ENCODE results near the gene TBCEL.

TBCEL gene

GRCh38 chr11:121127809-121128208, 103.9 kb downstream of the TBCEL start:
- Histone ChIP-seq H4K8ac (ENCODE audit: low read length) (no peak overlapping the region), H3K4me1 (ENCODE audit: control insufficient read depth, insufficient read depth, low read depth, low read length) (no peaks in the 10 kb centered on the region), H3K79me1 (replicated peaks; ENCODE audit: low read length, poor library complexity, severe bottlenecking) (no peaks in the 10 kb centered on the region), H3K27ac (ENCODE audit: low read length, poor library complexity, severe bottlenecking) (no peak overlapping the region), H3K9me3 (ENCODE audit: control insufficient read depth, low read length) (peaks cover 14% of the 10 kb centered on the region), H4K91ac (ENCODE audit: low read length) (no peak overlapping the region), H3K18ac (ENCODE audit: low read depth in 1 of 2, low read length in 2 of 2) (no peak overlapping the region), H2AK5ac (ENCODE audit: low read length, severe bottlenecking) (no peak overlapping the region), H3K36me3 (ENCODE audit: control insufficient read depth in 1 of 2, insufficient read depth in 2 of 2, low read depth in 1 of 2, low read length in 2 of 2) (no peaks in the 10 kb centered on the region), H2BK15ac (ENCODE audit: low read depth, poor library complexity, severe bottlenecking) (no peak overlapping the region), H2BK120ac (ENCODE audit: low read depth, low read length) (no peak overlapping the region), H3K23ac (ENCODE audit: low read length in 2 of 2) (no peak overlapping the region), H3K4ac (ENCODE audit: low read depth in 1 of 2, low read length in 2 of 2) (no peak overlapping the region), H2BK12ac (ENCODE audit: low read length in 2 of 2) (no peak overlapping the region), H3K27me3 (ENCODE audit: control insufficient read depth in 1 of 2, insufficient read depth in 1 of 2, low read length in 2 of 2) (peaks cover 0 to 4% of the 10 kb centered on the region in 2 experiments), H3K14ac (ENCODE audit: low read length in 2 of 2) (no peak overlapping the region), H2AFZ (ENCODE audit: low read depth, low read length) (no peak overlapping the region), H3K4me3 (ENCODE audit: insufficient read depth in 1 of 2, low read depth in 1 of 2, low read length in 2 of 2) (no peak overlapping the region), H3K9ac (ENCODE audit: low read length) (no peak overlapping the region), H2BK5ac (ENCODE audit: low read depth, low read length, poor library complexity, severe bottlenecking) (no peak overlapping the region), H3K4me2 (ENCODE audit: low read length, poor library complexity, severe bottlenecking) (no peak overlapping the region)
- no peak for DNase-seq
- WGBS, result 97% methylated on average over 30 of the region's 30 CpGs

GRCh38 chr11:121129362-121130340, 105.7 kb downstream of the TBCEL start:
- no peak overlapping the region for H2AK5ac ChIP-seq (ENCODE audit: low read length, severe bottlenecking)
- no peaks in the 10 kb centered on the region for H3K79me1 ChIP-seq (replicated peaks; ENCODE audit: low read length, poor library complexity, severe bottlenecking)
- WGBS, result 92% methylated on average over 28 of the region's 29 CpGs

DNA sequence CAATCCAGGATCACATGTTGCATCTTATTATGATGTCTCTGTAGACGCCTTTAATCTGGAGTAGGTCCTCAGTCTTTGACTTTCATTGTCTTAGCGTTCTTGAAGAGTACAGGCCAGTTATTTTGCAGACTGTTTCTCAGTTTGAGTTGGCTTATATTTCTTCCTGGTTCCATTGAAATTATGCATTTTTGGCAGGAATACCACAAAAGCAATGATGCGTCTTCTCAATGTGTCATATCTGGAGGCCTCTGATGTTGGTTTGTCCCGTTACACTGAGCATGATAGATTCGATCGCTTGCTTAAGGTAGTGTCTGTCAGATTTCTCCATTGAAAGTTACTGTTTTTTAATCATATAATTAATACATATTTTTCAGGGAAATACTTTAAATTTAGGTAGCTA, 107.8 kb downstream of the TBCEL start:
- no peak overlapping the region for H3K23ac ChIP-seq (ENCODE audit: low read length in 2 of 2)
- no peak overlapping the region for H3K4ac ChIP-seq (ENCODE audit: low read depth in 1 of 2, low read length in 2 of 2)

More at GRCh38 chr11:121129362-121130340, 105.7 kb downstream of the TBCEL start:
- H2BK12ac ChIP-seq (ENCODE audit: low read length in 2 of 2), result no peak overlapping the region
- no peak overlapping the region for H4K91ac ChIP-seq (ENCODE audit: low read length)
- H2BK5ac ChIP-seq (ENCODE audit: low read depth, low read length, poor library complexity, severe bottlenecking), result no peak overlapping the region
- no peak overlapping the region for H2AFZ ChIP-seq (ENCODE audit: low read depth, low read length)
- H3K4me2 ChIP-seq (ENCODE audit: low read length, poor library complexity, severe bottlenecking), result no peak overlapping the region
- H3K18ac ChIP-seq (ENCODE audit: low read depth in 1 of 2, low read length in 2 of 2), result no peak overlapping the region
- no peaks in the 10 kb centered on the region for H3K36me3 ChIP-seq (ENCODE audit: control insufficient read depth in 1 of 2, insufficient read depth in 2 of 2, low read depth in 1 of 2, low read length in 2 of 2)
- H2BK120ac ChIP-seq (ENCODE audit: low read depth, low read length), result no peak overlapping the region
- H3K23ac ChIP-seq (ENCODE audit: low read length in 2 of 2), result no peak overlapping the region
- DNase-seq, result no peak
- no peaks in the 10 kb centered on the region for H3K4me1 ChIP-seq (ENCODE audit: control insufficient read depth, insufficient read depth, low read depth, low read length)
- no peak overlapping the region for H3K4ac ChIP-seq (ENCODE audit: low read depth in 1 of 2, low read length in 2 of 2)
- H3K27me3 ChIP-seq (ENCODE audit: control insufficient read depth in 1 of 2, insufficient read depth in 1 of 2, low read length in 2 of 2), result peaks cover 0 to 2% of the 10 kb centered on the region in 2 experiments
- H3K9me3 ChIP-seq (ENCODE audit: control insufficient read depth, low read length), result peaks cover 1% of the 10 kb centered on the region
- no peak overlapping the region for H4K8ac ChIP-seq (ENCODE audit: low read length)
- H3K9ac ChIP-seq (ENCODE audit: low read length), result no peak overlapping the region
- no peak overlapping the region for H3K27ac ChIP-seq (ENCODE audit: low read length, poor library complexity, severe bottlenecking)
- H3K4me3 ChIP-seq (ENCODE audit: insufficient read depth in 1 of 2, low read depth in 1 of 2, low read length in 2 of 2), result no peak overlapping the region
- H3K14ac ChIP-seq (ENCODE audit: low read length in 2 of 2), result no peak overlapping the region
- no peak overlapping the region for H2BK15ac ChIP-seq (ENCODE audit: low read depth, poor library complexity, severe bottlenecking)

GRCh38 chr11:121132211-121132976, 108.5 kb downstream of the TBCEL start:
- no peak overlapping the region for H3K14ac ChIP-seq (ENCODE audit: low read length in 2 of 2)
- DNase-seq, result no peak
- 71% methylated on average over 11 of the region's 13 CpGs for WGBS

More for the DNA sequence above, 107.8 kb downstream of the TBCEL start:
- H4K91ac ChIP-seq (ENCODE audit: low read length), result no peak overlapping the region
- no peak for DNase-seq
- H3K27me3 ChIP-seq (ENCODE audit: control insufficient read depth in 1 of 2, insufficient read depth in 1 of 2, low read length in 2 of 2), result peaks cover 0 to 2% of the 10 kb centered on the region in 2 experiments
- H2BK15ac ChIP-seq (ENCODE audit: low read depth, poor library complexity, severe bottlenecking), result no peak overlapping the region
- no peak overlapping the region for H2BK12ac ChIP-seq (ENCODE audit: low read length in 2 of 2)
- no peak overlapping the region for H3K9ac ChIP-seq (ENCODE audit: low read length)
- H3K18ac ChIP-seq (ENCODE audit: low read depth in 1 of 2, low read length in 2 of 2), result no peak overlapping the region
- H3K79me1 ChIP-seq (replicated peaks; ENCODE audit: low read length, poor library complexity, severe bottlenecking), result no peaks in the 10 kb centered on the region
- no peaks in the 10 kb centered on the region for H3K36me3 ChIP-seq (ENCODE audit: control insufficient read depth in 1 of 2, insufficient read depth in 2 of 2, low read depth in 1 of 2, low read length in 2 of 2)
- no peak overlapping the region for H2AFZ ChIP-seq (ENCODE audit: low read depth, low read length)
- H3K9me3 ChIP-seq (ENCODE audit: control insufficient read depth, low read length), result no peaks in the 10 kb centered on the region
- no peak overlapping the region for H2BK120ac ChIP-seq (ENCODE audit: low read depth, low read length)
- WGBS, result 96% methylated on average over 3 of the region's 6 CpGs
- no peak overlapping the region for H3K14ac ChIP-seq (ENCODE audit: low read length in 2 of 2)
- no peaks in the 10 kb centered on the region for H3K4me1 ChIP-seq (ENCODE audit: control insufficient read depth, insufficient read depth, low read depth, low read length)
- H3K4me2 ChIP-seq (ENCODE audit: low read length, poor library complexity, severe bottlenecking), result no peak overlapping the region
- H2BK5ac ChIP-seq (ENCODE audit: low read depth, low read length, poor library complexity, severe bottlenecking), result no peak overlapping the region
- H2AK5ac ChIP-seq (ENCODE audit: low read length, severe bottlenecking), result no peak overlapping the region
- no peak overlapping the region for H4K8ac ChIP-seq (ENCODE audit: low read length)
- no peak overlapping the region for H3K27ac ChIP-seq (ENCODE audit: low read length, poor library complexity, severe bottlenecking)
- H3K4me3 ChIP-seq (ENCODE audit: insufficient read depth in 1 of 2, low read depth in 1 of 2, low read length in 2 of 2), result no peak overlapping the region

More at GRCh38 chr11:121132211-121132976, 108.5 kb downstream of the TBCEL start:
- Histone ChIP-seq H3K27ac (ENCODE audit: low read length, poor library complexity, severe bottlenecking) (no peak overlapping the region), H2BK5ac (ENCODE audit: low read depth, low read length, poor library complexity, severe bottlenecking) (no peak overlapping the region), H3K23ac (ENCODE audit: low read length in 2 of 2) (no peak overlapping the region), H4K91ac (ENCODE audit: low read length) (no peak overlapping the region), H3K4me3 (ENCODE audit: insufficient read depth in 1 of 2, low read depth in 1 of 2, low read length in 2 of 2) (no peak overlapping the region), H3K9ac (ENCODE audit: low read length) (no peak overlapping the region), H3K4me2 (ENCODE audit: low read length, poor library complexity, severe bottlenecking) (no peak overlapping the region), H2AFZ (ENCODE audit: low read depth, low read length) (no peak overlapping the region), H2BK120ac (ENCODE audit: low read depth, low read length) (no peak overlapping the region), H3K4me1 (ENCODE audit: control insufficient read depth, insufficient read depth, low read depth, low read length) (peaks cover 2% of the 10 kb centered on the region), H3K4ac (ENCODE audit: low read depth in 1 of 2, low read length in 2 of 2) (no peak overlapping the region), H3K27me3 (ENCODE audit: control insufficient read depth in 1 of 2, insufficient read depth in 1 of 2, low read length in 2 of 2) (peaks cover 0 to 2% of the 10 kb centered on the region in 2 experiments), H3K9me3 (ENCODE audit: control insufficient read depth, low read length) (no peaks in the 10 kb centered on the region), H3K36me3 (ENCODE audit: control insufficient read depth in 1 of 2, insufficient read depth in 2 of 2, low read depth in 1 of 2, low read length in 2 of 2) (no peaks in the 10 kb centered on the region), H2BK12ac (ENCODE audit: low read length in 2 of 2) (no peak overlapping the region), H3K79me1 (replicated peaks; ENCODE audit: low read length, poor library complexity, severe bottlenecking) (no peaks in the 10 kb centered on the region), H2BK15ac (ENCODE audit: low read depth, poor library complexity, severe bottlenecking) (no peak overlapping the region), H2AK5ac (ENCODE audit: low read length, severe bottlenecking) (no peak overlapping the region), H3K18ac (ENCODE audit: low read depth in 1 of 2, low read length in 2 of 2) (no peak overlapping the region), H4K8ac (ENCODE audit: low read length) (no peak overlapping the region)
